Measurements from ENCODE around the gene ETNK2. TPM values are rescaled to one million over a fixed set of nuclear protein-coding genes. Genes with fewer than 3 reads are reported as not detected.

ETNK2 gene
- total and polyA plus RNA-seq, 2 of the 8 experiments (the other 6 are each of a cell fraction or from before 2014, with no cell fraction given), result 20.1 to 26.7 TPM

GRCh38 chr1:204191456-204191855 lies 39.6 kb upstream of the ETNK2 start:
- Histone ChIP-seq H2AK5ac (ENCODE audit: low read depth, low read length) (no peak overlapping the region), H3K9me3 (ENCODE audit: insufficient read depth in 2 of 2, low read depth in 1 of 2, low read length in 1 of 2) (no peaks in the 10 kb centered on the region), H3K4me3 (ENCODE audit: extremely low read depth in 1 of 4, insufficient read depth in 2 of 4, low read depth in 3 of 4, low read length in 4 of 4) (no peak overlapping the region), H2BK5ac (ENCODE audit: low read depth, low read length) (no peak overlapping the region), H3K4ac (replicated peaks; ENCODE audit: insufficient read length, low read depth, low read length) (no peak overlapping the region), H2BK15ac (ENCODE audit: low read length) (no peak overlapping the region), H3K23ac (ENCODE audit: insufficient read length) (no peak overlapping the region), H3K27ac (ENCODE audit: low read depth, low read length) (no peak overlapping the region), H2BK12ac (ENCODE audit: low read depth, low read length) (no peak overlapping the region), H2BK20ac (ENCODE audit: low read length) (no peak overlapping the region), H4K8ac (ENCODE audit: extremely low read depth, insufficient read depth, low read length) (no peak overlapping the region), H3K36me3 (ENCODE audit: control insufficient read depth in 2 of 4, insufficient read depth in 4 of 4, low read length in 3 of 4) (no peaks in the 10 kb centered on the region; a peak in 1 of 8 replicates), H3K79me2 (ENCODE audit: control insufficient read depth in 1 of 2, insufficient read depth in 2 of 2, low read length in 2 of 2) (no peaks in the 10 kb centered on the region), H3K4me2 (ENCODE audit: insufficient read depth in 1 of 2, low read depth in 2 of 2, low read length in 2 of 2) (no peak overlapping the region), H3K4me1 (replicated peaks in 1 of 4; ENCODE audit: control insufficient read depth in 3 of 4, insufficient read depth in 4 of 4, low read length in 3 of 4) (peaks cover 0 to 3% (median 0%) of the 10 kb centered on the region in 4 experiments; a peak in 1 of 7 replicates), H4K91ac (replicated peaks; ENCODE audit: insufficient read length, low read length) (no peak overlapping the region), H3K79me1 (ENCODE audit: low read depth, low read length) (peaks cover 5% of the 10 kb centered on the region), H4K20me1 (replicated peaks in 1 of 2; ENCODE audit: control insufficient read depth in 1 of 2, insufficient read depth in 2 of 2, low read length in 2 of 2) (peaks cover 0 to 6% of the 10 kb centered on the region in 2 experiments), H2BK120ac (replicated peaks; ENCODE audit: low read depth, low read length) (no peak overlapping the region), H3K9ac (replicated peaks in 1 of 4; ENCODE audit: extremely low read depth in 1 of 4, low read depth in 3 of 4, low read length in 3 of 4) (no peak overlapping the region), H3K18ac (ENCODE audit: extremely low read depth, low read length) (no peak overlapping the region), H3K23me2 (ENCODE audit: low read depth, low read length) (peaks cover 7% of the 10 kb centered on the region), H2AFZ (ENCODE audit: low read length) (no peak overlapping the region), H3K14ac (ENCODE audit: insufficient read length) (no peak overlapping the region), H4K5ac (ENCODE audit: insufficient read length, low read depth, low read length) (no peak overlapping the region), H3K56ac (replicated peaks; ENCODE audit: insufficient read length, low read depth, low read length) (no peak overlapping the region), H3K27me3 (replicated peaks in 1 of 4; ENCODE audit: control insufficient read depth in 3 of 4, extremely low read depth in 1 of 4, insufficient read depth in 3 of 4, low read length in 3 of 4) (peaks cover 0 to 8% (median 6%) of the 10 kb centered on the region in 4 experiments; a peak in 4 of 7 replicates)
- FAIRE-seq (no peak), DNase-seq (ENCODE audit: low read depth in 1 of 2, low spot score in 2 of 2) (no peak)
- TF ChIP-seq TAF1 (IDR thresholded peaks at IDR 0.05; ENCODE audit: low read depth, low read length), result no peak
- TF ChIP-seq BACH1 (IDR thresholded peaks at IDR 0.05; ENCODE audit: low read length), result no peak
- no peak for TF ChIP-seq BCL11A (IDR thresholded peaks at IDR 0.05; ENCODE audit: low read depth in 2 of 2, low read length in 2 of 2)
- TF ChIP-seq HDAC6 (IDR thresholded peaks at IDR 0.05; ENCODE audit: low read depth, low read length), result no peak
- TF ChIP-seq, protein P1, sequence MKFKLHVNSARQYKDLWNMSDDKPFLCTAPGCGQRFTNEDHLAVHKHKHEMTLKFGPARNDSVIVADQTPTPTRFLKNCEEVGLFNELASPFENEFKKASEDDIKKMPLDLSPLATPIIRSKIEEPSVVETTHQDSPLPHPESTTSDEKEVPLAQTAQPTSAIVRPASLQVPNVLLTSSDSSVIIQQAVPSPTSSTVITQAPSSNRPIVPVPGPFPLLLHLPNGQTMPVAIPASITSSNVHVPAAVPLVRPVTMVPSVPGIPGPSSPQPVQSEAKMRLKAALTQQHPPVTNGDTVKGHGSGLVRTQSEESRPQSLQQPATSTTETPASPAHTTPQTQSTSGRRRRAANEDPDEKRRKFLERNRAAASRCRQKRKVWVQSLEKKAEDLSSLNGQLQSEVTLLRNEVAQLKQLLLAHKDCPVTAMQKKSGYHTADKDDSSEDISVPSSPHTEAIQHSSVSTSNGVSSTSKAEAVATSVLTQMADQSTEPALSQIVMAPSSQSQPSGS (IDR thresholded peaks at IDR 0.05; ENCODE audit: low read length), result no peak
- no peak for TF ChIP-seq SP1 (IDR thresholded peaks at IDR 0.05; ENCODE audit: low read depth, low read length)
- TF ChIP-seq GABPA (IDR thresholded peaks at IDR 0.05; ENCODE audit: borderline replicate concordance, insufficient read depth, low read length), result no peak
- TF ChIP-seq E2F6 (IDR thresholded peaks at IDR 0.05), result no peak
- TF ChIP-seq POLR2AphosphoS5 (IDR thresholded peaks at IDR 0.05; ENCODE audit: low read depth, low read length), result no peak
- ChIA-PET POLR2A (ENCODE audit: partially characterized antibody) (interaction anchor here (1.3 kb wide), 1 partner anchor 29 kb away, joined by 4 read pairs; no protein-coding TSS in a partner anchor), CTCF (ENCODE audit: partially characterized antibody) (interaction anchor here (0.7 to 7.0 kb wide), 10 partner anchors 10 to 214 kb away, joined by 3 to 73 read pairs (median 4); partner anchors contain the start of genes GOLT1A, PLEKHA6 and REN)
- WGBS, 2 experiments (ENCODE audit: extremely low coverage in 1 of 2, insufficient coverage in 1 of 2, insufficient read length in 1 of 2, insufficient replicate concordance in 2 of 2, low coverage in 1 of 2, low lambda C conversion rate in 2 of 2, missing lambda C conversion rate in 1 of 2), result 85% methylated on average over 7 of the region's 7 CpGs; no CpG with 5 or more reads in 1 of the 2 experiments
